ENCODE data around the gene HSF4. TPM values are rescaled to one million over a fixed set of nuclear protein-coding genes. Genes with fewer than 3 reads are reported as not detected.

Gene HSF4
- total and polyA plus RNA-seq, 2 of the 4 experiments (the other 2 are of a cell fraction) = 0.54 to 7.5 TPM

- Histone ChIP-seq H3K9me3 (ENCODE audit: control insufficient read depth, insufficient read depth, low read length) (no peaks in the 10 kb centered on the region), H3K9ac (ENCODE audit: low read depth, low read length) (no peak overlapping the region), H4K5ac (ENCODE audit: low read depth, low read length) (no peak overlapping the region), H3K9me1 (ENCODE audit: insufficient read depth, low read length) (peaks cover 4% of the 10 kb centered on the region; the same call in 1 of the 2 replicates), H4K8ac (ENCODE audit: low read depth in 2 of 2, low read length in 2 of 2) (no peak overlapping the region), H2AK9ac (replicated peaks; ENCODE audit: low read depth, low read length, poor library complexity) (no peak overlapping the region), H3K4me3 (ENCODE audit: insufficient read depth, low read depth, low read length) (no peak overlapping the region), H3K4ac (ENCODE audit: low read depth, low read length) (no peak overlapping the region), H3K18ac (ENCODE audit: low read depth, low read length) (no peak overlapping the region), H3K4me2 (ENCODE audit: low read depth, low read length) (no peak overlapping the region), H2BK20ac (ENCODE audit: low read depth, low read length) (no peak overlapping the region), H2AK5ac (ENCODE audit: low read depth, low read length) (no peak overlapping the region), H3K27ac (ENCODE audit: insufficient read depth, low read length) (no peak overlapping the region), H2AFZ (replicated peaks; ENCODE audit: low read length, poor library complexity) (no peak overlapping the region), H3K56ac (ENCODE audit: extremely low read depth, insufficient read depth, low read length) (no peak overlapping the region), H2BK15ac (ENCODE audit: low read depth, low read length) (no peak overlapping the region), H3K14ac (replicated peaks; ENCODE audit: low read depth, low read length) (no peak overlapping the region), H4K91ac (ENCODE audit: insufficient read depth, low read depth, low read length) (no peak overlapping the region), H3K4me1 (ENCODE audit: control insufficient read depth, insufficient read depth, low read length) (peaks cover 5% of the 10 kb centered on the region; the same call in 1 of the 2 replicates), H4K20me1 (ENCODE audit: insufficient read depth, low read length) (peaks cover 7% of the 10 kb centered on the region; the same call in 1 of the 2 replicates), H3K36me3 (ENCODE audit: control insufficient read depth, insufficient read depth, low read length) (peaks cover 52% of the 10 kb centered on the region), H2BK120ac (ENCODE audit: low read depth, low read length) (no peak overlapping the region), H3K23ac (ENCODE audit: low read depth, low read length) (no peak overlapping the region), H3K79me1 (ENCODE audit: low read depth in 1 of 2, low read length in 2 of 2) (peaks cover 0 to 30% of the 10 kb centered on the region in 2 experiments; a peak in 2 of 4 replicates), H2BK5ac (ENCODE audit: low read depth, low read length, poor library complexity, severe bottlenecking) (no peak overlapping the region), H3K27me3 (ENCODE audit: control insufficient read depth, insufficient read depth, low read length) (no peaks in the 10 kb centered on the region)
- DNase-seq (no peak), ATAC-seq (ENCODE audit: low read depth) (no peak)
- dilution Hi-C loops (cut with HindIII; ENCODE audit: low sequenced_read_pairs, unreplicated experiment) (no loop called here), in situ Hi-C loops (cut with MboI; ENCODE audit: low sequenced_read_pairs) (no loop called here), intact Hi-C loops (cut with micrococcal nuclease) (no loop called here)
- TF ChIP-seq SMC3 (IDR thresholded peaks at IDR 0.05; ENCODE audit: low read depth, low read length) = no peak
- TF ChIP-seq, protein P1, sequence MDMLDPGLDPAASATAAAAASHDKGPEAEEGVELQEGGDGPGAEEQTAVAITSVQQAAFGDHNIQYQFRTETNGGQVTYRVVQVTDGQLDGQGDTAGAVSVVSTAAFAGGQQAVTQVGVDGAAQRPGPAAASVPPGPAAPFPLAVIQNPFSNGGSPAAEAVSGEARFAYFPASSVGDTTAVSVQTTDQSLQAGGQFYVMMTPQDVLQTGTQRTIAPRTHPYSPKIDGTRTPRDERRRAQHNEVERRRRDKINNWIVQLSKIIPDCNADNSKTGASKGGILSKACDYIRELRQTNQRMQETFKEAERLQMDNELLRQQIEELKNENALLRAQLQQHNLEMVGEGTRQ (IDR thresholded peaks at IDR 0.05; ENCODE audit: low read depth, low read length) = no peak
- TF ChIP-seq FOS (IDR thresholded peaks at IDR 0.05; ENCODE audit: low read depth, low read length) = no peak
- no peak for TF ChIP-seq CHD1 (IDR thresholded peaks at IDR 0.05; ENCODE audit: low read depth, low read length)
- no peak for TF ChIP-seq CTCF (conservative IDR thresholded peaks at IDR 0.05; ENCODE audit: low read depth, low read length)
- no peak for TF ChIP-seq RFX5 (IDR thresholded peaks at IDR 0.05; ENCODE audit: low read depth, low read length)
- TF ChIP-seq RCOR1 (IDR thresholded peaks at IDR 0.05; ENCODE audit: insufficient replicate concordance, low read length) = no peak
- ChIA-PET POLR2A (ENCODE audit: unreplicated experiment) (no interaction called here), CTCF (no interaction called here)
- no TSS peak for BruUV-seq (replicated peaks)
- WGBS, 2 experiments (ENCODE audit: extremely low coverage in 2 of 2, insufficient read length in 1 of 2) = no CpG with 5 or more reads among the region's 2 CpGs
Observed at GRCh38 chr16:67148221-67148620, 16.3 kb upstream of the HSF4 start.
